Measurements from ENCODE around the gene CYBC1.

Gene CYBC1

GRCh38 chr17:82435601-82436583, 14.7 kb downstream of the CYBC1 start:
- in situ Hi-C loops (cut with HindIII; ENCODE audit: low sequenced_read_pairs): no loop called here
- H3K4me3 ChIP-seq (ENCODE audit: low read depth, low read length): no peak overlapping the region
- DNase-seq (ENCODE audit: low read depth, low spot score): no peak
- no peak for TF ChIP-seq CTCF (IDR thresholded peaks at IDR 0.05; ENCODE audit: low read depth, low read length)

- in situ Hi-C loops (cut with HindIII; ENCODE audit: low sequenced_read_pairs): no loop called here
- no peak overlapping the region for H3K4me3 ChIP-seq (ENCODE audit: low read depth, low read length)
- TF ChIP-seq CTCF (IDR thresholded peaks at IDR 0.05; ENCODE audit: low read depth, low read length): no peak
- no peak for DNase-seq (ENCODE audit: low read depth, low spot score)
Measured at GRCh38 chr17:82435103-82435502, 15.4 kb downstream of the CYBC1 start.

- no peak for DNase-seq (ENCODE audit: low read depth, low spot score)
- in situ Hi-C loops (cut with HindIII; ENCODE audit: low sequenced_read_pairs): no loop called here
- H3K4me3 ChIP-seq (ENCODE audit: low read depth, low read length): no peak overlapping the region
- TF ChIP-seq CTCF (IDR thresholded peaks at IDR 0.05; ENCODE audit: low read depth, low read length): no peak
Measured at GRCh38 chr17:82434216-82434565, 16.4 kb downstream of the CYBC1 start.

- in situ Hi-C loops (cut with HindIII; ENCODE audit: low sequenced_read_pairs): no loop called here
- DNase-seq (ENCODE audit: low read depth, low spot score): no peak
- no peak for TF ChIP-seq CTCF (IDR thresholded peaks at IDR 0.05; ENCODE audit: low read depth, low read length)
- no peak overlapping the region for H3K4me3 ChIP-seq (ENCODE audit: low read depth, low read length)
Measured at GRCh38 chr17:82433560-82434215, 16.9 kb downstream of the CYBC1 start.

GRCh38 chr17:82432017-82432416, 18.5 kb downstream of the CYBC1 start:
- in situ Hi-C loops (cut with HindIII; ENCODE audit: low sequenced_read_pairs): no loop called here
- no peak for DNase-seq (ENCODE audit: low read depth, low spot score)
- H3K4me3 ChIP-seq (ENCODE audit: low read depth, low read length): no peak overlapping the region
- no peak for TF ChIP-seq CTCF (IDR thresholded peaks at IDR 0.05; ENCODE audit: low read depth, low read length)

- no peak for TF ChIP-seq CTCF (IDR thresholded peaks at IDR 0.05; ENCODE audit: low read depth, low read length)
- in situ Hi-C loops (cut with HindIII; ENCODE audit: low sequenced_read_pairs): no loop called here
- no peak for DNase-seq (ENCODE audit: low read depth, low spot score)
- no peak overlapping the region for H3K4me3 ChIP-seq (ENCODE audit: low read depth, low read length)
Measured at GRCh38 chr17:82429824-82430223, 20.7 kb downstream of the CYBC1 start.

Data from astrocyte of the spinal cord (primary cell).